IMR-90 (cell line): ENCODE data around the gene SNRPB2. TPM values are rescaled to one million over a fixed set of nuclear protein-coding genes. Genes with fewer than 3 reads are reported as not detected.

ENCODE experiments used
- ATAC-seq: fragments of 200-7000 bp; cut with Tn5 transposase; 2 replicates; pipeline ENCODE4 v1.9.1; 2020; ENCODE audit warnings: low read depth, mild to moderate bottlenecking, moderate library complexity
- BruUV-seq: library from RNA; stranded (reverse); fragments of 400-500 nt; replicated peaks from 2 replicates; lab custom pipeline; 2021; lab: Mats Ljungman, UMichigan
- CTCF ChIA-PET: fragments of 300-600 bp; formaldehyde crosslinking; extraction: SDS; loops from one replicate; lab custom pipeline; 2021; ENCODE audit warnings: antibody characterized with exemption; lab: Yijun Ruan, JAX
- POLR2A ChIA-PET: fragments of 300-600 bp; sonication (Branson Sonifier 250); formaldehyde crosslinking; loops from one replicate; lab custom pipeline; 2022; ENCODE audit warnings: antibody characterized with exemption; ENCODE audit not compliant: unreplicated experiment; lab: Charles Lee
- DNase-seq: peaks from one replicate; pipeline ENCODE4 v3.0.0; 2013
- H2AFZ ChIP-seq: replicated peaks from 2 replicates; pipeline ENCODE3; 2013; ENCODE audit warnings: low read length, mild to moderate bottlenecking; ENCODE audit not compliant: poor library complexity
- H2AK5ac ChIP-seq: 2 replicates; pipeline ENCODE4 v1.6.1; 2013; ENCODE audit warnings: low read depth, low read length, inconsistent platforms
- H2AK9ac ChIP-seq: replicated peaks from 2 replicates; pipeline ENCODE3; 2013; ENCODE audit warnings: mild to moderate bottlenecking, low read depth, low read length, moderate library complexity; ENCODE audit not compliant: poor library complexity
- H2BK120ac ChIP-seq: 2 replicates; pipeline ENCODE4 v1.6.1; 2013; ENCODE audit warnings: low read depth, low read length, inconsistent platforms
- H2BK15ac ChIP-seq: 3 replicates; pipeline ENCODE4 v1.6.1; 2013; ENCODE audit warnings: low read depth, low read length, inconsistent platforms
- H2BK20ac ChIP-seq: 2 replicates; pipeline ENCODE4 v1.6.1; 2013; ENCODE audit warnings: low read depth, mild to moderate bottlenecking, inconsistent platforms, low read length, moderate library complexity
- H2BK5ac ChIP-seq: 2 replicates; pipeline ENCODE4 v1.6.1; 2013; ENCODE audit warnings: mild to moderate bottlenecking, low read depth, low read length, inconsistent platforms; ENCODE audit not compliant: poor library complexity, severe bottlenecking
- H3K14ac ChIP-seq: replicated peaks from 2 replicates; pipeline ENCODE4 v1.6.1; 2013; ENCODE audit warnings: low read depth, low read length, inconsistent platforms
- H3K18ac ChIP-seq: 2 replicates; pipeline ENCODE4 v1.6.1; 2013; ENCODE audit warnings: low read depth, low read length, control low read depth
- H3K23ac ChIP-seq: 2 replicates; pipeline ENCODE4 v1.6.1; 2013; ENCODE audit warnings: low read depth, low read length, inconsistent platforms
- H3K27ac ChIP-seq: 2 replicates; pipeline ENCODE4 v1.5.1; 2013; ENCODE audit warnings: mild to moderate bottlenecking, control low read depth, low read length; ENCODE audit not compliant: insufficient read depth
- H3K27me3 ChIP-seq: 2 replicates; pipeline ENCODE4 v1.6.1; 2013; ENCODE audit warnings: low read length; ENCODE audit not compliant: control insufficient read depth, insufficient read depth
- H3K36me3 ChIP-seq: 2 replicates; pipeline ENCODE4 v1.6.1; 2013; ENCODE audit warnings: low read length, mixed read lengths; ENCODE audit not compliant: control insufficient read depth, insufficient read depth
- H3K4ac ChIP-seq: 2 replicates; pipeline ENCODE4 v1.6.1; 2013; ENCODE audit warnings: low read depth, low read length, inconsistent platforms
- H3K4me1 ChIP-seq: 2 replicates; pipeline ENCODE4 v1.6.1; 2013; ENCODE audit warnings: low read length, mixed read lengths; ENCODE audit not compliant: control insufficient read depth, insufficient read depth
- H3K4me2 ChIP-seq: 2 replicates; pipeline ENCODE4 v1.6.1; 2013; ENCODE audit warnings: low read depth, mild to moderate bottlenecking, control low read depth, low read length, moderate library complexity
- H3K4me3 ChIP-seq: 2 replicates; pipeline ENCODE4 v1.5.1; 2013; ENCODE audit warnings: low read depth, mild to moderate bottlenecking, control low read depth, low read length, moderate library complexity; ENCODE audit not compliant: insufficient read depth
- H3K56ac ChIP-seq: 2 replicates; pipeline ENCODE4 v1.6.1; 2013; ENCODE audit warnings: low read length, inconsistent platforms; ENCODE audit not compliant: insufficient read depth; ENCODE audit errors: extremely low read depth
- H3K79me1 ChIP-seq, 2 experiments: 2 replicates each; pipeline ENCODE4 v1.6.1; 2013; ENCODE audit warnings: low read length in 2 of 2, inconsistent platforms in 1 of 2, low read depth in 1 of 2
- H3K9ac ChIP-seq: 2 replicates; pipeline ENCODE4 v1.6.1; 2013; ENCODE audit warnings: low read depth, low read length, control low read depth
- H3K9me1 ChIP-seq: 2 replicates; pipeline ENCODE4 v1.6.1; 2013; ENCODE audit warnings: low read length, inconsistent platforms; ENCODE audit not compliant: insufficient read depth
- H3K9me3 ChIP-seq: 2 replicates; pipeline ENCODE4 v1.6.1; 2013; ENCODE audit warnings: low read length; ENCODE audit not compliant: control insufficient read depth, insufficient read depth
- H4K20me1 ChIP-seq: 2 replicates; pipeline ENCODE4 v1.6.1; 2013; ENCODE audit warnings: low read length, inconsistent platforms; ENCODE audit not compliant: insufficient read depth
- H4K5ac ChIP-seq: 2 replicates; pipeline ENCODE4 v1.6.1; 2013; ENCODE audit warnings: mild to moderate bottlenecking, low read depth, low read length, control low read depth
- H4K8ac ChIP-seq, 2 experiments: 2 replicates each; pipeline ENCODE4 v1.6.1; 2013; ENCODE audit warnings: low read depth in 2 of 2, low read length in 2 of 2, control low read depth in 1 of 2, inconsistent platforms in 1 of 2
- H4K91ac ChIP-seq: 2 replicates; pipeline ENCODE4 v1.6.1; 2013; ENCODE audit warnings: low read depth, low read length, inconsistent platforms; ENCODE audit not compliant: insufficient read depth
- CEBPB ChIP-seq: IDR thresholded peaks from 2 replicates; pipeline ENCODE4 v1.6.1; 2012; ENCODE audit warnings: low read depth, low read length, improper control_type of control experiment
- CTCF ChIP-seq: conservative IDR thresholded peaks from 2 replicates; pipeline ENCODE4 v1.5.1; 2012; ENCODE audit warnings: mild to moderate bottlenecking, low read depth, low read length, improper control_type of control experiment
- FOS ChIP-seq: fragments of 150-350 bp; IDR thresholded peaks from 2 replicates; pipeline ENCODE4 v1.6.1; 2016; ENCODE audit warnings: low read depth, low read length
- MAZ ChIP-seq: IDR thresholded peaks from 2 replicates; pipeline ENCODE4 v1.6.1; 2012; ENCODE audit warnings: low read depth, mild to moderate bottlenecking, low read length, improper control_type of control experiment, moderate library complexity, borderline replicate concordance
- MXI1 ChIP-seq: IDR thresholded peaks from 2 replicates; pipeline ENCODE4 v1.6.1; 2012; ENCODE audit warnings: low read depth, mild to moderate bottlenecking, low read length, moderate library complexity, borderline replicate concordance
- NFE2L2 ChIP-seq: fragments of 150-350 bp; IDR thresholded peaks from 2 replicates; pipeline ENCODE4 v1.6.1; 2016; ENCODE audit warnings: low read depth, mild to moderate bottlenecking, low read length
- RAD21 ChIP-seq: IDR thresholded peaks from 2 replicates; pipeline ENCODE4 v1.6.1; 2012; ENCODE audit warnings: low read length, improper control_type of control experiment
- RCOR1 ChIP-seq: IDR thresholded peaks from 2 replicates; pipeline ENCODE4 v1.6.1; 2012; ENCODE audit warnings: mild to moderate bottlenecking, low read length, improper control_type of control experiment; ENCODE audit not compliant: insufficient replicate concordance
- SMC3 ChIP-seq: fragments of 150-350 bp; IDR thresholded peaks from 2 replicates; pipeline ENCODE4 v1.6.1; 2016; ENCODE audit warnings: low read depth, mild to moderate bottlenecking, antibody characterized with exemption, low read length, moderate library complexity
- USF2 ChIP-seq: fragments of 150-350 bp; IDR thresholded peaks from 2 replicates; pipeline ENCODE4 v1.6.1; 2017; ENCODE audit warnings: mild to moderate bottlenecking, antibody characterized with exemption, low read length, low read depth
- WGBS, 2 experiments: methylation state at CpG; one replicate each; pipeline versions ENCODE4 v1.1.5 to v1.1.7; 2013; ENCODE audit warnings: missing lambda C conversion rate in 2 of 2; ENCODE audit not compliant: insufficient read length in 1 of 2; ENCODE audit errors: extremely low coverage in 2 of 2; 5-methylcytosine and 5-hydroxymethylcytosine counted together
- dilution Hi-C: fragments of 300-500 bp; cut with HindIII; formaldehyde crosslinking; loops from one replicate; pipeline ENCODE4 v1.14.3; 2018; ENCODE audit warnings: low sequenced_read_pairs; ENCODE audit not compliant: unreplicated experiment
- in situ Hi-C: fragments of 300-500 bp; cut with MboI; formaldehyde crosslinking; loops from 3 replicates; pipeline ENCODE4 v1.14.3; 2019; ENCODE audit warnings: low sequenced_read_pairs, inconsistent platforms, mixed read lengths
- intact Hi-C: fragments of 100-400 bp; cut with micrococcal nuclease; formaldehyde crosslinking; loops from 2 replicates; pipeline ENCODE4 v1.10.0; 2022
- polyA plus RNA-seq, 3 experiments: library from polyadenylated mRNA; depleted of rRNA; stranded (reverse); fragments of >200 nt; gene quantifications; 2 replicates each; pipeline ENCODE4 v1.2.3, GENCODE V29; 2012; ENCODE audit warnings: low replicate concordance in 1 of 3
- total RNA-seq: library from RNA; depleted of rRNA; stranded (reverse); fragments of >200 nt; gene quantifications from 2 replicates; pipeline ENCODE4 v1.2.3, GENCODE V29; 2012
- TF ChIP-seq, protein P1 (sequence below): fragments of 150-350 bp; IDR thresholded peaks from 2 replicates; pipeline ENCODE4 v1.6.1; 2016; ENCODE audit warnings: low read depth, mild to moderate bottlenecking, low read length, moderate library complexity, borderline replicate concordance

SNRPB2 gene
- total and polyA plus RNA-seq, 2 of the 4 experiments (the other 2 are of a cell fraction): 27.1 to 65.6 TPM

DNA sequence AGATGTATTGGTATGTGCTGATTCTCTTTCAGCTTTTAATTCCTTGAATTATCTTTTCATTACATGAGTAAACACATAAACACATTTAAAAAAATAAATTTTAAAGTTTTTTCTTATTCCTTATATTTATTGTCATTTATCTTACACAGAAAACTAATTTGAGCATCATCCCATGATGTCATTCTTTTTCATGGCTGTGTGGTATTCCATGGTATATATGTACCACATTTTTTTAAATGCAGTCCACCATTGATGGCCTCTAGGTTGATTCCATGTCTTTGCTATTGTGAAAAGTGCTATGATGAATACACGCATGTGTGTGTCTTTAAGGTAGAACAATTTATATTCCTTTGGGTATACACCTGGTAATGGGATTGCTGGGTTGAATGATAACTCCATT is 51.7 kb downstream of the SNRPB2 start:
- Histone ChIP-seq H3K9me1 (no peaks in the 10 kb centered on the region), H2AK5ac (no peak overlapping the region), H2BK5ac (no peak overlapping the region), H3K36me3 (no peaks in the 10 kb centered on the region), H3K4me2 (no peak overlapping the region), H3K4me1 (no peaks in the 10 kb centered on the region), H3K9ac (no peak overlapping the region), H3K18ac (no peak overlapping the region), H3K23ac (no peak overlapping the region), H2AK9ac (no peak overlapping the region), H3K14ac (no peak overlapping the region), H3K9me3 (no peaks in the 10 kb centered on the region), H2BK120ac (no peak overlapping the region), H4K8ac (no peak overlapping the region), H3K79me1 (no peaks in the 10 kb centered on the region), H3K27me3 (no peaks in the 10 kb centered on the region; the same call in 1 of the 2 replicates), H2BK15ac (no peak overlapping the region), H3K4ac (no peak overlapping the region), H2BK20ac (no peak overlapping the region), H4K20me1 (no peaks in the 10 kb centered on the region), H3K27ac (no peak overlapping the region), H2AFZ (no peak overlapping the region), H4K5ac (no peak overlapping the region), H3K56ac (no peak overlapping the region), H3K4me3 (no peak overlapping the region), H4K91ac (no peak overlapping the region)
- no peak for ATAC-seq
- DNase-seq: no peak
- WGBS, 2 experiments: no CpG with 5 or more reads among the region's 1 CpG
- dilution Hi-C loops: no loop called here
- POLR2A ChIA-PET: no interaction called here
- CTCF ChIA-PET: no interaction called here
- intact Hi-C loops: no loop called here
- in situ Hi-C loops: no loop called here
- TF ChIP-seq SMC3: no peak
- TF ChIP-seq RCOR1: no peak
- TF ChIP-seq MXI1: no peak
- no peak for TF ChIP-seq CEBPB
- no peak for TF ChIP-seq CTCF
- no peak for TF ChIP-seq USF2
- no peak for TF ChIP-seq NFE2L2
- no peak for TF ChIP-seq MAZ
- no peak for TF ChIP-seq FOS
- no peak for TF ChIP-seq RAD21
- TF ChIP-seq, protein P1, sequence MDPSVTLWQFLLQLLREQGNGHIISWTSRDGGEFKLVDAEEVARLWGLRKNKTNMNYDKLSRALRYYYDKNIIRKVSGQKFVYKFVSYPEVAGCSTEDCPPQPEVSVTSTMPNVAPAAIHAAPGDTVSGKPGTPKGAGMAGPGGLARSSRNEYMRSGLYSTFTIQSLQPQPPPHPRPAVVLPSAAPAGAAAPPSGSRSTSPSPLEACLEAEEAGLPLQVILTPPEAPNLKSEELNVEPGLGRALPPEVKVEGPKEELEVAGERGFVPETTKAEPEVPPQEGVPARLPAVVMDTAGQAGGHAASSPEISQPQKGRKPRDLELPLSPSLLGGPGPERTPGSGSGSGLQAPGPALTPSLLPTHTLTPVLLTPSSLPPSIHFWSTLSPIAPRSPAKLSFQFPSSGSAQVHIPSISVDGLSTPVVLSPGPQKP: no peak
- no TSS peak for BruUV-seq
